ENCODE results near the gene LEMD3. TPM values are rescaled to one million over a fixed set of nuclear protein-coding genes. Genes with fewer than 3 reads are reported as not detected.

Gene LEMD3
- total RNA-seq, 4 donors from 2014 or later: 27.4 to 61.0 (median 34.8) TPM

- ATAC-seq (ENCODE audit: low FRiP score) (no peak), DNase-seq (ENCODE audit: low spot score) (no peak)
- TF ChIP-seq CTCF (IDR thresholded peaks at IDR 0.05): no peak
Measured at GRCh38 chr12:65125975-65126374, 43.4 kb upstream of the LEMD3 start.

- no peak for DNase-seq (ENCODE audit: low spot score)
- no peak for TF ChIP-seq CTCF (IDR thresholded peaks at IDR 0.05)
- ATAC-seq (ENCODE audit: low FRiP score): no peak
Measured at GRCh38 chr12:65126482-65126881, 42.9 kb upstream of the LEMD3 start.

GRCh38 chr12:65133879-65134278 is 35.5 kb upstream of the LEMD3 start:
- TF ChIP-seq CTCF (IDR thresholded peaks at IDR 0.05): no peak
- ATAC-seq (ENCODE audit: low FRiP score) (no peak), DNase-seq (ENCODE audit: low spot score) (no peak)

GRCh38 chr12:65139389-65139788 is 30.0 kb upstream of the LEMD3 start:
- ATAC-seq (ENCODE audit: low FRiP score) (no peak), DNase-seq (ENCODE audit: low spot score) (no peak)
- TF ChIP-seq CTCF (IDR thresholded peaks at IDR 0.05): no peak

GRCh38 chr12:65140738-65141137 is 28.6 kb upstream of the LEMD3 start:
- no peak for ATAC-seq (ENCODE audit: low FRiP score)
- DNase-seq (ENCODE audit: low spot score): no peak
- no peak for TF ChIP-seq CTCF (IDR thresholded peaks at IDR 0.05)

- ATAC-seq (ENCODE audit: low FRiP score) (no peak), DNase-seq (ENCODE audit: low spot score) (no peak)
- TF ChIP-seq CTCF (IDR thresholded peaks at IDR 0.05): no peak
Measured at GRCh38 chr12:65147312-65147905, 22.0 kb upstream of the LEMD3 start.

GRCh38 chr12:65152012-65152411 is 17.4 kb upstream of the LEMD3 start:
- DNase-seq (ENCODE audit: low spot score) (no peak), ATAC-seq (ENCODE audit: low FRiP score) (no peak)
- TF ChIP-seq CTCF (IDR thresholded peaks at IDR 0.05): no peak
